OCI-LY7 (cell line): ENCODE results near the gene L3HYPDH.

ENCODE experiments used
- EZH2phosphoT487 ChIP-seq: fragments of 200-600 bp; sonication (generic); IDR thresholded peaks from 2 replicates; pipeline ENCODE4 v1.6.1; 2018; ENCODE audit warnings: low read depth, borderline replicate concordance, mild to moderate bottlenecking, mixed run types, antibody characterized with exemption, low read length, moderate library complexity, mixed read lengths
- TF ChIP-seq, protein P1 (sequence below): fragments of 200-600 bp; sonication (generic); conservative IDR thresholded peaks from 2 replicates; pipeline ENCODE4 v1.5.1; 2014; ENCODE audit warnings: mild to moderate bottlenecking, antibody characterized with exemption, low read length, moderate library complexity, mixed read lengths

GRCh38 chr14:59478540-59478939, 5.7 kb downstream of the L3HYPDH start:
- TF ChIP-seq, protein P1, sequence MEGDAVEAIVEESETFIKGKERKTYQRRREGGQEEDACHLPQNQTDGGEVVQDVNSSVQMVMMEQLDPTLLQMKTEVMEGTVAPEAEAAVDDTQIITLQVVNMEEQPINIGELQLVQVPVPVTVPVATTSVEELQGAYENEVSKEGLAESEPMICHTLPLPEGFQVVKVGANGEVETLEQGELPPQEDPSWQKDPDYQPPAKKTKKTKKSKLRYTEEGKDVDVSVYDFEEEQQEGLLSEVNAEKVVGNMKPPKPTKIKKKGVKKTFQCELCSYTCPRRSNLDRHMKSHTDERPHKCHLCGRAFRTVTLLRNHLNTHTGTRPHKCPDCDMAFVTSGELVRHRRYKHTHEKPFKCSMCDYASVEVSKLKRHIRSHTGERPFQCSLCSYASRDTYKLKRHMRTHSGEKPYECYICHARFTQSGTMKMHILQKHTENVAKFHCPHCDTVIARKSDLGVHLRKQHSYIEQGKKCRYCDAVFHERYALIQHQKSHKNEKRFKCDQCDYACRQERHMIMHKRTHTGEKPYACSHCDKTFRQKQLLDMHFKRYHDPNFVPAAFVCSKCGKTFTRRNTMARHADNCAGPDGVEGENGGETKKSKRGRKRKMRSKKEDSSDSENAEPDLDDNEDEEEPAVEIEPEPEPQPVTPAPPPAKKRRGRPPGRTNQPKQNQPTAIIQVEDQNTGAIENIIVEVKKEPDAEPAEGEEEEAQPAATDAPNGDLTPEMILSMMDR = no peak
- TF ChIP-seq EZH2phosphoT487 = no peak
